MCF 10A (cell line): ENCODE data around the gene SCN2A. TPM values are rescaled to one million over a fixed set of nuclear protein-coding genes. Genes with fewer than 3 reads are reported as not detected.

Source experiments
- BruUV-seq: library from RNA; stranded (reverse); fragments of 400-500 nt; replicated peaks from 2 replicates; lab custom pipeline; 2021; lab: Mats Ljungman, UMichigan
- CTCF ChIA-PET: fragments of 300-600 bp; sonication (Branson Sonifier 250); formaldehyde crosslinking; extraction: SDS; loops from one replicate; lab custom pipeline; 2021; ENCODE audit warnings: antibody characterized with exemption, inconsistent platforms; lab: Yijun Ruan, JAX
- POLR2A ChIA-PET: fragments of 300-600, 350-650 bp; sonication (Branson Sonifier 250); formaldehyde crosslinking; extraction: SDS; loops from one replicate; lab custom pipeline; 2020; ENCODE audit warnings: antibody characterized with exemption, inconsistent platforms; lab: Yijun Ruan, JAX
- DNase-seq: peaks from one replicate; pipeline ENCODE4 v3.0.0-alpha.2; 2018; ENCODE audit not compliant: unreplicated experiment
- H3K27ac Mint-ChIP-seq: one replicate; pipeline ENCODE4 v1.8.0; 2022; ENCODE audit warnings: mild to moderate bottlenecking, low read depth, mixed read lengths; ENCODE audit not compliant: unreplicated experiment
- H3K27me3 Mint-ChIP-seq: one replicate; pipeline ENCODE4 v1.8.0; 2022; ENCODE audit warnings: mixed read lengths; ENCODE audit not compliant: insufficient read depth, unreplicated experiment
- H3K36me3 Mint-ChIP-seq: one replicate; pipeline ENCODE4 v1.8.0; 2022; ENCODE audit warnings: mild to moderate bottlenecking, moderate library complexity, mixed read lengths; ENCODE audit not compliant: insufficient read depth, unreplicated experiment
- H3K4me1 Mint-ChIP-seq: one replicate; pipeline ENCODE4 v1.8.0; 2022; ENCODE audit warnings: mixed read lengths; ENCODE audit not compliant: insufficient read depth, unreplicated experiment
- H3K4me3 Mint-ChIP-seq: one replicate; pipeline ENCODE4 v1.8.0; 2022; ENCODE audit warnings: mild to moderate bottlenecking, moderate library complexity, mixed read lengths; ENCODE audit not compliant: unreplicated experiment
- H3K9me3 Mint-ChIP-seq: one replicate; pipeline ENCODE4 v1.8.0; 2022; ENCODE audit warnings: mixed read lengths; ENCODE audit not compliant: unreplicated experiment
- CTCF ChIP-seq: fragments of 200-600 bp; IDR thresholded peaks from one replicate; pipeline ENCODE4 v1.8.0; 2022; ENCODE audit warnings: antibody characterized with exemption, mild to moderate bottlenecking; ENCODE audit not compliant: unreplicated experiment
- intact Hi-C: fragments of 100-400 bp; cut with micrococcal nuclease; formaldehyde crosslinking; loops from 2 replicates; pipeline ENCODE4 v1.14.1; 2022
- total RNA-seq: library from RNA; stranded (reverse); gene quantifications from 2 replicates; pipeline ENCODE4 v1.2.3, GENCODE V29; 2022

Gene SCN2A
- total RNA-seq, 1 experiment from 2014 or later = not detected

- ChIA-PET CTCF (interaction anchor here (1.0 to 2.8 kb wide), 4 partner anchors 15 to 963 kb away, joined by 3 to 14 read pairs (median 4); partner anchors contain the start of gene SCN3A), POLR2A (no interaction called here)
- peaks cover 85% of the 10 kb centered on the region for H3K27me3 Mint-ChIP-seq
- no peaks in the 10 kb centered on the region for H3K36me3 Mint-ChIP-seq
- no peak overlapping the region for H3K4me3 Mint-ChIP-seq
- BruUV-seq = no TSS peak
- intact Hi-C loops = no loop called here
- DNase-seq = peak; percentile 28
- no peaks in the 10 kb centered on the region for H3K4me1 Mint-ChIP-seq
- H3K27ac Mint-ChIP-seq = no peak overlapping the region
- H3K9me3 Mint-ChIP-seq = no peaks in the 10 kb centered on the region
- TF ChIP-seq CTCF = no peak
These were observed 19.7 kb upstream of the SCN2A start for GRCh38 chr2:165219481-165219880.

- CTCF ChIA-PET = no interaction called here
- POLR2A ChIA-PET = no interaction called here
- no peaks in the 10 kb centered on the region for H3K36me3 Mint-ChIP-seq
- no peak for DNase-seq
- H3K27me3 Mint-ChIP-seq = peaks cover 78% of the 10 kb centered on the region
- no peak for TF ChIP-seq CTCF
- H3K9me3 Mint-ChIP-seq = no peaks in the 10 kb centered on the region
- no peaks in the 10 kb centered on the region for H3K4me1 Mint-ChIP-seq
- no peak overlapping the region for H3K27ac Mint-ChIP-seq
- BruUV-seq = no TSS peak
- H3K4me3 Mint-ChIP-seq = no peak overlapping the region
- intact Hi-C loops = no loop called here
These were observed 14.3 kb upstream of the SCN2A start for GRCh38 chr2:165224941-165225340.

GRCh38 chr2:165227571-165227970 is 11.6 kb upstream of the SCN2A start:
- DNase-seq = no peak
- ChIA-PET CTCF (no interaction called here), POLR2A (interaction anchor here (0.6 kb wide), 1 partner anchor 385 kb away, joined by 3 read pairs; no protein-coding TSS in a partner anchor)
- H3K4me1 Mint-ChIP-seq = no peaks in the 10 kb centered on the region
- H3K27me3 Mint-ChIP-seq = peaks cover 60% of the 10 kb centered on the region
- no TSS peak for BruUV-seq
- H3K27ac Mint-ChIP-seq = no peak overlapping the region
- no peak for TF ChIP-seq CTCF
- H3K36me3 Mint-ChIP-seq = no peaks in the 10 kb centered on the region
- H3K4me3 Mint-ChIP-seq = no peak overlapping the region
- no peaks in the 10 kb centered on the region for H3K9me3 Mint-ChIP-seq
- intact Hi-C loops = no loop called here

- POLR2A ChIA-PET = no interaction called here
- H3K36me3 Mint-ChIP-seq = no peaks in the 10 kb centered on the region
- intact Hi-C loops = no loop called here
- H3K9me3 Mint-ChIP-seq = no peaks in the 10 kb centered on the region
- H3K4me1 Mint-ChIP-seq = no peaks in the 10 kb centered on the region
- TF ChIP-seq CTCF = no peak
- H3K4me3 Mint-ChIP-seq = no peak overlapping the region
- no peak for DNase-seq
- no TSS peak for BruUV-seq
- no peak overlapping the region for H3K27ac Mint-ChIP-seq
- H3K27me3 Mint-ChIP-seq = peaks cover 33% of the 10 kb centered on the region
- CTCF ChIA-PET = interaction anchor here (0.6 kb wide), 4 partner anchors 31 to 1039 kb away, joined by 3 to 6 read pairs (median 3); no protein-coding TSS in a partner anchor
These were observed 2.2 kb upstream of the SCN2A start for GRCh38 chr2:165237056-165237455.
